Small intestine (tissue), 7 donors: ENCODE measurements around the gene ETV2. TPM values are rescaled to one million over a fixed set of nuclear protein-coding genes. Genes with fewer than 3 reads are reported as not detected.

Experiments used
- DNase-seq, 2 donors: peaks; one replicate each; pipeline versions ENCODE4 v3.0.0 to v3.0.0-alpha.2; 2013
- FAIRE-seq: peaks from 2 replicates; lab custom pipeline; 2012; peaks lifted over from hg19 to GRCh38; lab: Jason Lieb, UNC
- H3K27ac ChIP-seq, 3 donors: one replicate each; pipeline ENCODE4 v1.5.1; 2013; ENCODE audit warnings: low read length in 2 of 3, mild to moderate bottlenecking in 2 of 3, control low read depth in 1 of 3, inconsistent platforms in 1 of 3, low read depth in 1 of 3, moderate library complexity in 1 of 3
- H3K27me3 ChIP-seq, 3 donors: one replicate each; pipeline ENCODE4 v1.6.1; 2013; ENCODE audit warnings: low read length in 3 of 3, inconsistent platforms in 1 of 3; ENCODE audit not compliant: control insufficient read depth in 3 of 3, insufficient read depth in 3 of 3
- H3K36me3 ChIP-seq, 3 donors: one replicate each; pipeline ENCODE4 v1.6.1; 2013; ENCODE audit warnings: low read length in 3 of 3, inconsistent platforms in 1 of 3, low read depth in 1 of 3, mild to moderate bottlenecking in 1 of 3, moderate library complexity in 1 of 3; ENCODE audit not compliant: control insufficient read depth in 3 of 3, insufficient read depth in 2 of 3
- H3K4me1 ChIP-seq, 3 donors: one replicate each; pipeline ENCODE4 v1.6.1; 2013; ENCODE audit warnings: low read length in 2 of 3, inconsistent platforms in 1 of 3, low read depth in 1 of 3, mild to moderate bottlenecking in 1 of 3, moderate library complexity in 1 of 3; ENCODE audit not compliant: control insufficient read depth in 3 of 3, insufficient read depth in 2 of 3
- H3K4me3 ChIP-seq, 3 donors: one replicate each; pipeline ENCODE4 v1.5.1; 2013; ENCODE audit warnings: low read length in 3 of 3, control low read depth in 1 of 3, inconsistent platforms in 1 of 3, low read depth in 1 of 3, mild to moderate bottlenecking in 1 of 3, moderate library complexity in 1 of 3
- H3K9me3 ChIP-seq, 2 donors: one replicate each; pipeline ENCODE4 v1.6.1; 2013; ENCODE audit warnings: low read depth in 1 of 2, low read length in 1 of 2; ENCODE audit not compliant: control insufficient read depth in 2 of 2, insufficient read depth in 1 of 2
- WGBS, 3 donors: extraction: QIAGEN DNeasy Blood & Tissue Kit; methylation state at CpG; one replicate each; pipeline ENCODE4 v1.1.7; 2013; 5-methylcytosine and 5-hydroxymethylcytosine counted together
- polyA plus RNA-seq, 4 donors: library from polyadenylated mRNA; stranded (reverse) in 3 of 4; unstranded in 1 of 4; fragments of 200-250 nt in 3 of 4; fragments of 120-200 nt in 1 of 4; gene quantifications; one replicate each; pipeline versions ENCODE4 v1.2.1 to v1.2.3, GENCODE V29; 2013
- donor health status: healthy with polysubstance abuse.
- donor health status: control.
- donor health status: control.
- donor health status: Bipolar disorder and iron deficiency.
- donor health status: healthy.

ETV2 gene
- polyA plus RNA-seq, 4 donors = 2.1 to 7.3 (median 4.2) TPM

GRCh38 chr19:35656700-35657099 lies 15.2 kb downstream of the ETV2 start:
- FAIRE-seq = no peak
- peaks cover 16 to 68% (median 18%) of the 10 kb centered on the region in 3 donors for H3K36me3 ChIP-seq
- 92 to 96% (median 93%) methylated on average over 6 of the region's 6 CpGs for WGBS, 3 donors
- no peak overlapping the region for H3K4me3 ChIP-seq
- DNase-seq = no peak
- H3K4me1 ChIP-seq = no peaks in the 10 kb centered on the region
- no peak overlapping the region for H3K27ac ChIP-seq
- H3K9me3 ChIP-seq = no peaks in the 10 kb centered on the region
- no peaks in the 10 kb centered on the region for H3K27me3 ChIP-seq

GRCh38 chr19:35657904-35658700 lies 16.6 kb downstream of the ETV2 start:
- H3K4me3 ChIP-seq = no peak overlapping the region
- peaks cover 14 to 66% (median 16%) of the 10 kb centered on the region in 3 donors for H3K36me3 ChIP-seq
- H3K27me3 ChIP-seq = no peaks in the 10 kb centered on the region
- FAIRE-seq (no peak), DNase-seq (no peak)
- H3K4me1 ChIP-seq = no peaks in the 10 kb centered on the region
- H3K27ac ChIP-seq = no peak overlapping the region
- no peaks in the 10 kb centered on the region for H3K9me3 ChIP-seq
- 82 to 87% (median 84%) methylated on average over 15 of the region's 15 CpGs for WGBS, 3 donors

- 97 to 100% (median 98%) methylated on average over 6 of the region's 6 CpGs for WGBS, 3 donors
- H3K4me1 ChIP-seq = no peaks in the 10 kb centered on the region
- H3K36me3 ChIP-seq = peaks cover 10 to 47% (median 15%) of the 10 kb centered on the region in 3 donors
- DNase-seq = no peak
- no peaks in the 10 kb centered on the region for H3K27me3 ChIP-seq
- no peak overlapping the region for H3K27ac ChIP-seq
- no peaks in the 10 kb centered on the region for H3K9me3 ChIP-seq
- FAIRE-seq = no peak
- H3K4me3 ChIP-seq = no peak overlapping the region
Observed at GRCh38 chr19:35661995-35662340, 20.4 kb downstream of the ETV2 start.

- FAIRE-seq = no peak
- 82 to 92% (median 87%) methylated on average over 3 of the region's 3 CpGs for WGBS, 3 donors
Observed at GRCh38 chr19:35663981-35664380, 22.4 kb downstream of the ETV2 start.

GRCh38 chr19:35665157-35665556 lies 23.6 kb downstream of the ETV2 start:
- Histone ChIP-seq H3K27ac (no peak overlapping the region), H3K4me1 (no peaks in the 10 kb centered on the region), H3K27me3 (peaks cover 0 to 6% (median 2%) of the 10 kb centered on the region in 3 donors), H3K4me3 (no peak overlapping the region), H3K36me3 (peaks cover 0 to 20% (median 8%) of the 10 kb centered on the region in 3 donors), H3K9me3 (no peaks in the 10 kb centered on the region)
- 93 to 95% (median 95%) methylated on average over 24 of the region's 24 CpGs for WGBS, 3 donors
- no peak for FAIRE-seq
- no peak for DNase-seq

More at GRCh38 chr19:35663981-35664380, 22.4 kb downstream of the ETV2 start:
- Histone ChIP-seq H3K4me1 (no peaks in the 10 kb centered on the region), H3K36me3 (peaks cover 0 to 28% (median 8%) of the 10 kb centered on the region in 3 donors), H3K9me3 (no peaks in the 10 kb centered on the region), H3K27ac (no peak overlapping the region), H3K27me3 (no peaks in the 10 kb centered on the region), H3K4me3 (no peak overlapping the region)
- no peak for DNase-seq

- 74 to 81% (median 81%) methylated on average over 7 of the region's 7 CpGs for WGBS, 3 donors
- Histone ChIP-seq H3K36me3 (peaks cover 0 to 17% (median 8%) of the 10 kb centered on the region in 3 donors), H3K27ac (no peak overlapping the region), H3K27me3 (peaks cover 0 to 6% (median 2%) of the 10 kb centered on the region in 3 donors), H3K4me3 (no peak overlapping the region), H3K4me1 (no peaks in the 10 kb centered on the region), H3K9me3 (no peaks in the 10 kb centered on the region)
- DNase-seq (no peak), FAIRE-seq (no peak)
Observed at GRCh38 chr19:35665604-35666003, 24.1 kb downstream of the ETV2 start.

- FAIRE-seq (no peak), DNase-seq (peak in 1 of 2 donors; percentile 7)
- WGBS, 3 donors = 51 to 66% (median 58%) methylated on average over 16 of the region's 16 CpGs
- no peaks in the 10 kb centered on the region for H3K4me1 ChIP-seq
- peaks cover 0 to 6% (median 5%) of the 10 kb centered on the region in 3 donors for H3K27me3 ChIP-seq
- peaks cover 0 to 13% (median 6%) of the 10 kb centered on the region in 3 donors for H3K36me3 ChIP-seq
- H3K9me3 ChIP-seq = no peaks in the 10 kb centered on the region
- no peak within 1 kb of the TSS for H3K27ac ChIP-seq
- no peak within 1 kb of the TSS for H3K4me3 ChIP-seq
Observed at GRCh38 chr19:35666251-35666913, 24.8 kb downstream of the ETV2 start, which contains the start of gene UPK1A. TSS of gene UPK1A (plus strand) at chr19:35666517. CDS start at chr19:35666813, 296 bp downstream.

- DNase-seq = no peak
- 50 to 74% (median 51%) methylated on average over 6 of the region's 6 CpGs for WGBS, 3 donors
- Histone ChIP-seq H3K27me3 (peaks cover 0 to 20% (median 8%) of the 10 kb centered on the region in 3 donors), H3K27ac (no peak overlapping the region), H3K36me3 (peaks cover 0 to 6% (median 4%) of the 10 kb centered on the region in 3 donors), H3K4me3 (no peak overlapping the region), H3K4me1 (no peaks in the 10 kb centered on the region), H3K9me3 (no peaks in the 10 kb centered on the region)
- FAIRE-seq = no peak
Observed at GRCh38 chr19:35669566-35669965, 28.0 kb downstream of the ETV2 start.
